CD4-positive, alpha-beta T cell treated with Interleukin-15 for 4 hours (primary cell): ENCODE data around the gene TRPM8.
"Not testable (repeated sequence)": the region's sequence is repeated elsewhere in the genome, so short reads cannot be mapped to it uniquely, and the experiment has no call there.

Experiments used
- DNase-seq: peaks from one replicate; pipeline ENCODE4 v3.0.0-alpha.2; 2020; ENCODE audit warnings: low spot score

The TRPM8 gene

DNA sequence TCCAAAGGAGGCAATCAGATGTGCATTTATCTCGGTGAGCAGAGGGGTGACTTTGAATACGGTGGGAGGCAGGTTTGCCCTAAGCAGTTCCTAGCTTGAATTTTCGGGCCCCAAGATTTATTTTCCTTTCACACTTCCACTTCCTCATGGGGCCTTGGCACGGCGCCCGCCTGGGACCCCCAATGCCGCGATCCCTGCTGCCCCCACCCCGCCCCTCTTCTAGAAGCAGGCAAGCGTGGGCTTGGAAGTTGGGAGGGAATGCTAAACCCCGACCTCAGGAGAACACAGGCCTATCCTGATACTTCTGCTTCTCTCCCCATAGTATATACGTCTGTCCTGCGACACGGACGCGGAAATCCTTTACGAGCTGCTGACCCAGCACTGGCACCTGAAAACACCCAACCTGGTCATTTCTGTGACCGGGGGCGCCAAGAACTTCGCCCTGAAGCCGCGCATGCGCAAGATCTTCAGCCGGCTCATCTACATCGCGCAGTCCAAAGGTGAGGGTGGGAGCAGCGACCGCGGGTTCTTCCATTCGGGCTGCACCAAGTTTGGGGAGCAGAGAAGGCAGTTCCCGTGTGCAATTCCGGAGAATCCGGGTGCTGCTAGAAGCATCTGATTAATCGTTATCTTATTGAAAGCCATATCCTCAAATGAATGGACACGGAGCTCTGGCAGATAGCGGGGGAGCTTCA is 21.6 kb downstream of the TRPM8 start:
- no peak for DNase-seq

DNA sequence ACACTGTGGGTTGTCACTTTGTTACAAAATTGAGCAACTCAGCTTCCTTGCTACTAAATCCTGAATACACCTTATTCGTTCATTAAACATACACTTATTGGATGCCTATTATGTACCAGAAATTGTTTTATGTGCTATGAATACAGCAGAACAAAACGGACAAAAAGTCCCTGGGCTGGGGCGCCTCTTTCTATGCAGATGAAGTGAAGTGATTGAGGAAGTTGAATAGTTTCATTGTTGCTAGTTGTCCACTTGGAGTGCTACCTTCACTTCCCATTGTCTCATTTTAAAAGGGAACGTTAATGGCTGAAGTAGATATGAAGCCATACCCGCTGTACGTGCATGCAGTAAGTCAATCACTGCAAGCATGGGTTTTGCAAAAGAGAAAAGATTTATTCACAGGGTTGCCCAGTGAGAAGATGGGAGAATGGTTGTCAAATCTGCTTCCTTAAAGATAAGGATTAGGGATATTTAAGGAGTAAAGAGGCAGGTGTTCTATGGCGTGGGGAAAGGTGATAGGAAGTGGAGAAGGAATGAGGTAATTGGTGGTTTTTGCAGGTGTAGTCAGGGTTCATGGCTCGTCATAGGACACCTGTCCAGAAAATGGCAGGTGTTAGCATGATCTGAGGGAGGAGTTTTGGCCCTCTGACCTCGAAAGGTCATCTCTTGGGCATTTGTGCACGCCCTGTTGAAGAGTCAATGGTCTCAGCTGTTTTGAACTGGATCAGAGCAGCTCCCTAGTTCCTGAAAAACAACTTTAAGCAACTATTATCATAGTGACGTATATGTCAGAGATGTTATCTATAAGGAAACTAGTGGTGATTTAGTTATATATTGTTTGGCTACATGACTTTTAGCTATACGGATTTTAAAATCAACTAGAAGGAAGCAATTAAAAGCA is 23.5 kb downstream of the TRPM8 start:
- no peak for DNase-seq

DNA sequence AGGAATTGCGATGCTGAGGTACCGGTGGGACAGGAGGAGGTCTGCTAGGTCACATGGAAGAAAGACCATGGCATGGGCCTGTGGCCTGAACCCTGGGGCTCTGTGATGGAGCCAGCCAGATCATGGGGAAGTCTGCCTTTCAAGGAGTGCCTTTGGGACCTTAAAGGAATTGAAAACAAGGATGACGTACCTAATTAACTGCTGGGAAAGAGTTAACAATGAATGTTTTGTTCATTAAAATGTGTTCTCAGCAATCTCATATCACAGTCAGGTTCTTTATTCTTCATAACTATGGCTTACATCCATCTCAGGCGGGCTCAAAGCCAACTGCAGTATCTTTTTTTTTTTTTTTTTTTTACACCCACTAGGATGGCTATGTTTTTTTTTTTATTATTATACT is 25.6 kb downstream of the TRPM8 start:
- no peak for DNase-seq

DNA sequence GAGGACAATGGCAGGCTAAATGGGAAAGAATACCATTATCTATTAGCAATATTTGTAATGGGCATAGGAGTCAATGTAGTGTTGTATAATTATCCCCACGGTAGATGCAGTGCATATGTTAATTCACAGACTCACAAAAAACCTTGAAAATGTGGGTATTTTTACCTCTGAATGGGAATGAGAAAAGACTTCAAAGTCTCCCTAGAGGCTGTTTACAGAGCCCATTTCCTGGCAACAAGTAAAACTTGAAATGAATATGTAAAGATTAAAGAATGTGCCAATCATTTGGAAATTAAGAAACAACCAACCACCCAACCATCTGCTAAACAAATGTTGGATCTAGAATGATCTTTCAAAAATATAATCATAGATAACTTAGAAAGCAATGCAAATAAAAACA is 27.1 kb downstream of the TRPM8 start:
- no peak for DNase-seq

DNA sequence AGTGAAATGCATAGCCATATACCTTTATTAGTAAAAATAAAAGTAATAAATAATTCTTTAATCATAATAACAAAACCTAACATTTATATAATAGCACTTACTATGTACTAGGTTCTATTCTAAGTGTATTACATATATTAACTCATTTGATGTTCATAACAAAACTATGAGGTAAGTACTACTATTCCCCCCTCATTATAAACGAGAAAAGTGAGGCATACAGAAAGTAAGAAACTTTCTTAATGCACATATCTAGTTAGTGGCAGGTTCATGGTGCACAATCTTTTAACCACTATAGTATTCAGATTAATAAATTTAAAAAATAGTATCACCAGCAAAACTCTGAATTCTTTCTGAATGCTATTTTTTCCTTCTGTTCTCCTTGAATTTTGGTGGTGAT is 27.5 kb downstream of the TRPM8 start:
- DNase-seq, result no peak

DNA sequence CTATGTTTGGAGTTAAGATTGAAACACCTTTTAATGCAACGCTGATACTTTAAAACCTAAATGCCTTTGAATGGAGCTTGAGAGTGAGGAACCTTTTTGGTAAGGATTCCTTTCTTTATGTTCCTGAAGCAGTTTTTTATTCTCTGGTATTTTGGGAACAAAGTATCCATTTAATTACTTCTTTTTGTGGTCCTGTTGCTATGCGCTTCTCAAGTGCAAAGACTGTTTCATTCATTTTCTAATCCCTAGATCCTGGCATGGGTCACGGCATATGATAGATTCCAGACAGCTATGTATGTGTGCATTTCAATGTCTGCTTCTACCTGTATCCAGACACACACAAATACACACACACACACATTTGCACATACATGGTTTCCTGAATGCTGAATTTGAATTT is 28.0 kb downstream of the TRPM8 start:
- DNase-seq, result no peak

DNA sequence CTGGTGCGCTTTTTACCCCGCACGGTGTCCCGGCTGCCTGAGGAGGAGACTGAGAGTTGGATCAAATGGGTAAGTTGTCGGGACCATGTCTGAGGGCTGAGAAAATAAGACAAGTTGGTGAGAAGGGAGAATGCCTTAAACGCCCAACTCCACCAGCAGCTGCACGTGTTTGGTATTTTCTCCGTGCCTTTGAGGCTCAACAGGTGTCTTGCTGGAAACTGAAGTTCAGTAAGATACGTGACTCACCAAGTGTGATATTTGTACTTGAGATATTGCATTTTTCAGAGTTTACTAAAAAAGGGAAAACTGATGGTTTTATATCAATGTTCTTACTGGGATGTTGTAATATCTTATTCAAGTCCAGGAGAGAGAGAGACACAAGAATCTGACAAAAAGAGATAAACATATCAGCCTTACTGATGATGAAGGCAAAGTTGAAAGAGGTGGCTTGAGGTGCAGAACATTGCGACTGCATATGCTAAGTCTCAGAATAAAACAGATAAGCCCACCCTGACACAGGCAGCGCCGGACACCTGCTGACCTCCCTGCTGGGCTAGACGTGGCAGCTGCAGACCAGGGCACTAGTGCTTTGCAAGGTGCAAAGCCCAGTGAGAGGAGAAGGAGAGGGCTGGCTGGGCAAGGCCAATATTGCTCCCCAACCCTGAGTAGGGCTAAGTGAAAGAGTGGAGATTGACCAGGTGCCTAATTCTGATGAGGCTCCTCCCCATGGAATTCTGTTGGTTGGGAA is 33.1 kb downstream of the TRPM8 start:
- no peak for DNase-seq

DNA sequence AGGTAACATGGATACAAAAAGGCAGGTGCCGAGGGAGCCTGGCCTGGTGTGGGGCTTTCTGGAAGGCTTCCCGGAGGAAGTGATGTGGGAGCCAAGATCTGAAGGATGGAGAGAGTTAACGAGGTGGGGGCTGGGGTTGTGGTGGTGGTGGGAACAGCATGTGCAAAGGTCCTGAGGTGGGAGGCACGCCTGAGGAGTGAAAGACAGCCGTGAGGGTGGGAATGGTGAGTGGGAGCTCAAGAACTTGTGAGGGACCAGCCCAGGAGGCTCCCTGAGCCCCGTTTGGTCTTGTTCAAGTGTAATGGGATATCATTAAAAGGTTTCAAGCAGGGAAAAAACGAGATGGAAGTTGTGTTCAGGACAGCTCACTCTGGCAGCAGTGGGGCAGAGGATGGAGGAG is 35.2 kb downstream of the TRPM8 start:
- no peak for DNase-seq

DNA sequence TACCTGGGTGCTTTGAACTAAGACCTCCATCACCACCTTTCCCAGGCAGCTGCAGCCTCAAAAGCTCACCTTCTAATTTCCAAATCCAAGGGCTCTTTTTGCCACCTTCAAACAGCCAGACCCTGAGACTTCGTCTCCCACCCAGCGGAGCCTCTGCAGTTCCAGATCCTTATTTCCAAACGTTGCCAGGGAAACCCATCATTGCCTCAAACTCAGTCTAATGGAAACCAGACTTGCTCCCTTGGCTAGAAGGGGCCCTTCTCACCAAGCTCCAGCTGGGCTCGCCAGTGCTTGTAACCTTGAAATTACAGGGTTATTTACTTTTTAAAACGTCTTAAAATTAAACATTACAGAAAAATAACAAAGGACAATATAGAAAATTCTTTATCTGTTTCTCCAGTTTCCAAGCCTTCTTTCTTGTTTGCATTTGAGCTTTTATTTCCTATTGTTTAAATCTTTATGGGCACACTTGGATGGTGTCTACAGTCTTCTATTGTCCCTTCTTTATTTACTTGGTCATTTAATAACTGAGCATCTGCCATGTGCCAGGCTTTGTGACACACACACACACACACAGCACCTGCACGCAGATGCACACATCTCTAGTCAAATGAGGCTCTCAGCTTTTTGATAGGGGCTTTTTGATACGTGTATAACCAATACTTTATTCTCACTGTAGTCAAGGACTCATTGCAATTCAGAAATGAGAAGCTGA is 36.1 kb downstream of the TRPM8 start:
- no peak for DNase-seq

DNA sequence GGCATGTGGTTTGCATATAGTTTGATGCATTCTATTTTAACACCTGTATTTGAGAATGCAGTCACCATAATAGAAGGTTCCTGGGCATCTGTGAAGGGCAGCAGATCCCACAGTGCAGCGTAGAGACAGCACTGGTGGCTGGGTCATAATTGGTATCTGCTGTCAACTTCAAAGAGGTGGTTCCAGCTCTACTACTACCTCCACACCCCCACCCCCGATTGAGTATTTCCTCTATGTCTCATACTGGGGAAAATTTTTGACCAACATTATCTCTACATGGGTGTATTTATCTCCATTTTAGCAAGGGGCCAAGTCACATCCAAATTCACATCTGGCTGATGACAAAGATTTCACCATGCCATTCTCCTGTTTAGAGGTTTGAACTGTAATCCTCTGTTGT is 43.0 kb downstream of the TRPM8 start:
- no peak for DNase-seq

DNA sequence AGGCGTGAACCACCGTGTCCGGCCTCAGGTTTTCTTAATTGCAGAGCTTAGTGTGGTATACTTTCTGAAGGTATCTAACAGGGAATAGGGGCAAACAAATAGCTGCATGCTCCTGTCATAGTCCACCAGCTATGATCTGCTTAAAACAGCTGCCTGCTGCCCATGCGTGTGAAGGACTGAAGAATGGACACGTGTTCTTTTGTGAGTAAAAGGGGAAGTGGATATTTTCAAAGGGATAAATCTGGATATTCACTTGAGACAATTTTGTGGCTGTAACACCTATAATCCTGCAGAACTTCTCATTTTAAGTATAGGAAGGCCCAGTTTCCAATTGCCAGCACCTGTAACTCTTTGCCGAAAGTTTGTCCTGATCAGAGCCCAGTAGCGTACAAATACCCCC is 44.7 kb downstream of the TRPM8 start:
- DNase-seq, result no peak

DNA sequence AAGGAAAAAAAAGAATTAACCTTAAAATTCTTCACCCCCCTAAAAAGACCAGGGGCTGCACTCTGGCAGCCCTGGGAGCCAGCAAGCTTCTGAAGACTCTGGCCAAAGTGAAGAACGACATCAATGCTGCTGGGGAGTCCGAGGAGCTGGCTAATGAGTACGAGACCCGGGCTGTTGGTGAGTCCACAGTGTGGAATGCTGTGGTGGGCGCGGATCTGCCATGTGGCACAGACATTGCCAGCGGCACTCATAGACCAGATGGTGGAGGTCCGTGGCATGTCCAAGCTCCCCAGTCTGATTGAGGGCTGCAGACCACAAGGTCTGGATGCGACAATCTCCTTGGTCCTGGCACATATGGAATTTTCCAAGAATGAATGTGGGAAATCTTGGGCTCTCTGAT is 47.4 kb downstream of the TRPM8 start:
- no peak for DNase-seq

DNA sequence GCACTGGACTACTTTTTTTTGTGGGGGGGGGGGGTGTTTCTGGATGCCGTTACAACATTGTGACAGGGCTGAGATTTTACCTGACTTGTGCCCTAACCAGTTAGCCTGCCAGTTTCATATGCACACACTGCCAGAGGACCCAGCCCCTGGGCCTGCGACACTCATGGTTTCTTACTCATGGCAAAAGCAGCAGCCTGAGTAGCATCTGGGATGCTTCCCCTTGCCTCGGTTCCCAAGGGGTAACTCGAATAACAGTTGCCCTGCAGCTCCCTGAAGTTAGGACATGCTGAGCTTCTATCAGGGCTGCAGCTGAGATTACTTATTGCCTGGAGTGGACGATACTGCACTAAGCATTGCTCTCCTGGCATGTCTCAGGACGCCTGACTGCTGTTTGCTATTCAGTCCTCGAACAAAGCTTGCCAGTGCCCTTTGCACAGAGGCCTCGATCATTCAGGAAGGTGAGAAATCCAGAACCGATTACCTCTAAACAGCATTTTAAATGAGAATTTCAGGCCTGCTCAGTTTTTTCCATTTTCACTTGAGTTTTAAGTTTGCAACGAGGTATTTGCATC is 47.9 kb downstream of the TRPM8 start:
- no peak for DNase-seq

DNA sequence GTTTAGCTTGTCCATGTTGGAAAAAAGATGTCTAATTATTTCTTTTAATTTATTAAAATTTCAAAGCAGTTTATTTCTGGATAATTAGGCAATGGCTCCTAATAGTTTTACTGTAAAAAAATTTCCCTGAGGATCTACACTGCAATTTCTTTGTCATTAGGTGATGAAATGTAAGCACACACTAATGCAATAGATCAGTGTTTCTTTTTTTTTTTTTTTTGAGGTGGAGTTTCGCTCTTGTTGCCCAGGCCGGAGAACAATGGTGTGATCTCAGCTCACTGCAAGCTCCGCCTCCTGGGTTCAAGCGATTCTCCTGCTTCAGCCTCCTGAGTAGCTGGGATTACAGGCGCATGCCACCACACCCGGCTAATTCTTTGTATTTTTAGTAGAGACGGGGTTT is 48.5 kb downstream of the TRPM8 start:
- not testable (repeated sequence) for DNase-seq

DNA sequence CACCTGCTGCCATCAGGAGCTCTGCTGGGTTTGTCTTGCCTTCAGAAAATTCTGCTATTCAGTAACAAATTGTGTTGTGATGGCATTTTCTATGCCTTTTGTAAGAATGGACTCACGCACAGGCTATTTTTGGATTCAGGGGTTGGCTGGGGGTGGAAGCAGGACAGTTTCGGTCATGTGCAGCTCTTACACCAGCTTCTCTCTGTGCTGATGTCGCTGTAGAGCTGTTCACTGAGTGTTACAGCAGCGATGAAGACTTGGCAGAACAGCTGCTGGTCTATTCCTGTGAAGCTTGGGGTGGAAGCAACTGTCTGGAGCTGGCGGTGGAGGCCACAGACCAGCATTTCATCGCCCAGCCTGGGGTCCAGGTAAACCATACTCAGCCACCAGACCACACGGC is 49.2 kb downstream of the TRPM8 start:
- DNase-seq, result no peak

DNA sequence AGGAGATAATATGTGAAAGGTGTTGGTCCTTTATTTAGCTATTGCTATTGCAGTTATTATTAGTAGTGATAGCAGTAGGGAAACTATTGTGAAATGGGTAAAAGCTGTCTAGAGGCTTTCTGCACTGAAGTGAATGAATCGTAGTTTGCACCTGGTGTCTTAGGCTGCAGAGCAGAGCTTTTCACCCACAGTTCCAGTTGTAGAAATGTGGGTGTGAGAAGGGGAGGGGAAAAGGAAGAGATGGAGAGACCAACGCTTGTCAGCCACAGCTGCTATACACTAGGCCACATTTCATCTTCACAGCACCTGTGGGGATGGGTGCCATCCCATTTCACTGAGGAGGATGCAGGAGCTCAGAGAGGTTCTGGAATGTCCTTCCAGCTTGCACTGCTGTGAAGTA is 50.0 kb downstream of the TRPM8 start:
- DNase-seq, result no peak

DNA sequence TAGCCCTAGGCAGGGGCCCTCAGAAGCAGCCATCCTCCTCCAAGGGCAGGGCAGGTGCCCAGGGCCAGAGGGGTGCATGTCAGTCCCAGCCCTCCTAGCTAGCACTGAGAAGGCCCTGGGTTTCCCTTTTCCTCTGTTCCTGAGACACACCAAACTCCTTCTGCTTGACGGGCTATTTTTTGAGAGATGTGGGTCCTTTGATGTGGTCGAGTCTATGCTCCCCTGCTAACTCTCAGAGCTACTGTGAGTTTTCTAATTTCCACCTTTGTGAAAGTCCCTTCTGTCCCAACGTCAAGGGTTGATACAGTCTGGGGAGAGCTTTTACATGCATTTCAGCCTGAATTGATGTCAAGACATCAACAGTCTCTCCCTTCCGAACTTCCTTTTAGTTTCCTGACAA is 51.4 kb downstream of the TRPM8 start:
- DNase-seq, result no peak

DNA sequence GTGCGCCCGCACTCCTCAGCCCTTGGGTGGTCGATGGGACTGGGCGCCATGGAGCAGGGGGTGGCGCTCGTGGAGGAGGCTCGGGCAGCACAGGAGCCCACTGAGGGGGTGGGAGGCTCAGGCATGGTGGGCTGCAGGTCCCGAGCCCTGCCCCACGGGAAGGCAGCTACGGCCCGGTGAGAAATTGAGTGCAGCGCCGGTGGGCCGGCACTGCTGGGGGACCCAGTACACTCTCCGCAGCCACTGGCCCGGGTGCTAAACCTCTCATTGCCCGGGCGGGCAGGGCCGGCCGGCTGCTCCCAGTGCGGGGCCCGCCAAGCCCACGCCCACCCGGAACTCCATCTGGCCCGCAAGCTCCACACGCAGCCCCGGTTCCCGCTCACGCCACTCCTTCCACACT is 55.3 kb downstream of the TRPM8 start:
- not testable (repeated sequence) for DNase-seq

DNA sequence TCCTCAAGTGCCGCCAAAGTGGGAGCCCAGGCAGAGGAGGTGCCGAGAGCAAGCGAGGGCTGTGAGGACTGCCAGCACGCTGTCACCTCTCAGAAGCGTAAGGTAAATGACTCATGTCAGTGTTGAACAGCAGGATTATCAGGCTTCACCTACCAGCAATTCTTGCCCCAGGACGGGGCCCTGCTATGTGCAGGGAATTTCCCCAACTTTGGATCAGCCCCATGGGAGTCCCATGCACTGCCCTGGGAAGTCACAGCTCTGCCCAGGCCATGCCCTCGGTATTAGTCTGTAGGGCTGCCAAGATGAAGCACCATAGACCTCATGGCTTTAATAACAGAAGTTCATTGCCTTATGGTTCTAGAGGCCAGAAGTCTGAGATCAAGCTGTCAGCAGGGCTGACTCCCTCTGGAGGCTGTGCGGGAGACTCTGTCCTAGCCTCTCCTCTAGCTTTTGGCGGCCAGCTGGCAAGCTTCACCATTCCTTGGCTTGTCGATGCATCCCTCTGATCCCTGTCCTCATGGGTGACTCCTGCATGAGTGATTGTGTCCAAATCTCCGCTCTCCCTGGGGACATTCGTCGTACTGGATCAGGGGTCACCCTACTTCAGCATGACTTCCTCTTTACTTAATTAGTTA is 55.9 kb downstream of the TRPM8 start:
- DNase-seq, result no peak

DNA sequence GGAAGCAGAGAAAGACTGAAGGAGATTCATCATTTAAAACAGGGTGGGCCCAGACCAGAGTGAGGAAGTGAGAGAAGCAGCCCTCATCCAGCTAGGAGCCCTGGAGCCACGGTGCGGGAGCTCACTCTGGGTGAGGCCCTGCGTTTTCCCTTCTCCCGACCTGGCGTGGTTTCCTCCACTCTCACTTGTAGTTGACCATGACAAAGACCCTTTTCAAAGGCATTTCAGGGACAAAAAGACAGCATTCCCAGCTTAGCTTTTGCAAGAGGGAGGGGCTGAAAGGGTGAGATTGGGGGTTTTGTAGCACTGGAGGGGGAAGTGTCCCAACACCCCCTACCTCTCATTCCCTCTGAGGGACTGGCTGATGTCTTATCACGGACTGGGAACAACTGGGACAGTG is 56.6 kb downstream of the TRPM8 start:
- DNase-seq, result no peak

DNA sequence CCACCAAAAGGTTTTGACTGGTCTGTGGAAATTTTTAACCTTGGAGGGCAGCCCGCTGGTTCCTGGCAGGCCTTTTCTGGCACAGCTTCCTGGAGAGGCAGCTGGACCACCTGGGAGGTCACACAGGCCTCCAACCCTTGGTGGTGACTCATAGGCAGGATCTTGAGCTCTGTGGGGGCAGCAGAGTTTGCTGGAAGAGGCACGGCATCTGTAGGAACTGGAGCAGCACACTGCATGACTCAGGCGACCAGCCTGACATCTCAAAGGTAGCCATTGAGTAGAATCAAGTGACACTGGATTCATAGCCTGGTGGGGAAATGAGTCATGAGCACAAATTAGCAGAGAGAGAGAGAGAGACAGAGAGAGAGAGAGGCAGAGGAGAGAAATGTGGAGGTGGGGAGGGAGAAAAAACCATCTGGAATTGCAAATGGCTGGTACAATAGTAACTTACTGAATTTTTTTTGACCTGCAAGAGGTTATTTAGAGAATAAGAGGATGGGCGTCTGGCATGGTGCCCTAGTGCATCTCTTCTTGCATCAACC is 57.4 kb downstream of the TRPM8 start:
- no peak for DNase-seq
